ENCODE results near the gene TMEM53.
A peak's percentile ranks its signal among the peaks of the same experiment; 100 is the strongest.

The TMEM53 gene

DNA sequence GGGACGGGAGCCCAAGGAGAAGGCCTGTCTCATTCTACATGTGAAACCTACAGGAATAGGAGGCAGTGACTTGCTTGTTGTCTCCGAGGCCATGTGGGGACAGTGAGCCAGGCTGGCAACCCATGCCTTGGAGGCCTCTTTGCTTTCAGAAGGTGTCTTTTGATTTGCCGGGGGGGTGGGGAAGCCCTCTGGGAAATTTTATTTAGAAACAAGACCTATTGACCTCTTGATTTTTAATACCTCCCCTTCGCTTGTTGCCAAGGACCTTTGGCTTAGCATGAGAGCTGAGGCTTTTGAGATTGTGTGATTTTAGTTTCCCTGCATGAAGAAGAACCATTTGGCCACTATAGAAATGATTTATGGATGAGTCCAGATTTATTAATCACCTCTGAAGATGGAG, 4.3 kb upstream of the TMEM53 start (continued):
- TF ChIP-seq PRDM1 (tag by site-specific recombination; IDR thresholded peaks at IDR 0.05) = no peak
- no peak for TF ChIP-seq ZIC2 (tag by site-specific recombination; IDR thresholded peaks at IDR 0.05)

DNA sequence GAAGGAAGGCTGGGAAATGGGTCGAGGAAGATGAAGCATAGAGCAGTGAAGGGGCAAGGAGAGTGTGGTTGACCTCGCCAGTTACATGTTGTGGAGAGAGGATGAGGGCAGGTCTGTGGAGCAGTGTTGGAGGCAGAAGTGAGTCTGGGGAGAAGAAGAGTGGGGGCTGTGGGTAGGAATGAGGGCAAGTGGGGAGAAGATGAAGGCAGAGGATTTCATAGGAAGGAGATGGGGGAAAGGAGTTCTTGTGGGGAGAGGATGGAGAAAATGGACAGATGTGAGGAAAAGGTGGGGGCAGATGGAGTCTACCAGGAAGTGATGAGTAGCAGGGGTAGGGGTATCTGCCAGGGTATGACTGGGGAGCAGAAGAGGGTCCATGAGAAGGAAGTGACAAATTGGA, 3.8 kb upstream of the TMEM53 start:
- Histone ChIP-seq H3K27ac (ENCODE audit: extremely low read depth, low read depth, low read length) (no peak overlapping the region), H3K36me3 (ENCODE audit: control insufficient read depth in 2 of 2, insufficient read depth in 1 of 2, low read length in 2 of 2) (no peaks in the 10 kb centered on the region), H3K9me3 (ENCODE audit: control insufficient read depth, insufficient read depth, low read depth, low read length) (no peaks in the 10 kb centered on the region), H3K4me3 (ENCODE audit: low read depth, low read length) (no peak overlapping the region), H3K4me1 (ENCODE audit: control insufficient read depth, insufficient read depth, low read length) (peaks cover 1% of the 10 kb centered on the region; the same call in 1 of the 2 replicates)
- POLR2A ChIA-PET = interaction anchor here (1.3 kb wide), 1 partner anchor 43 kb away, joined by 5 read pairs; no protein-coding TSS in a partner anchor
- TF ChIP-seq SP7 (tag by site-specific recombination; IDR thresholded peaks at IDR 0.05) = no peak
- no peak for TF ChIP-seq ZNF169 (tag by site-specific recombination; IDR thresholded peaks at IDR 0.05)
- TF ChIP-seq ZNF560 (tag by site-specific recombination; IDR thresholded peaks at IDR 0.05; ENCODE audit: borderline replicate concordance) = no peak
- no peak for TF ChIP-seq ZNF777 (tag by site-specific recombination; IDR thresholded peaks at IDR 0.05; ENCODE audit: borderline replicate concordance)
- peak; percentile 62 for TF ChIP-seq PRDM1 (tag by site-specific recombination; IDR thresholded peaks at IDR 0.05)
- no peak for TF ChIP-seq WT1 (tag by site-specific recombination; IDR thresholded peaks at IDR 0.05)
- TF ChIP-seq, protein P1, sequence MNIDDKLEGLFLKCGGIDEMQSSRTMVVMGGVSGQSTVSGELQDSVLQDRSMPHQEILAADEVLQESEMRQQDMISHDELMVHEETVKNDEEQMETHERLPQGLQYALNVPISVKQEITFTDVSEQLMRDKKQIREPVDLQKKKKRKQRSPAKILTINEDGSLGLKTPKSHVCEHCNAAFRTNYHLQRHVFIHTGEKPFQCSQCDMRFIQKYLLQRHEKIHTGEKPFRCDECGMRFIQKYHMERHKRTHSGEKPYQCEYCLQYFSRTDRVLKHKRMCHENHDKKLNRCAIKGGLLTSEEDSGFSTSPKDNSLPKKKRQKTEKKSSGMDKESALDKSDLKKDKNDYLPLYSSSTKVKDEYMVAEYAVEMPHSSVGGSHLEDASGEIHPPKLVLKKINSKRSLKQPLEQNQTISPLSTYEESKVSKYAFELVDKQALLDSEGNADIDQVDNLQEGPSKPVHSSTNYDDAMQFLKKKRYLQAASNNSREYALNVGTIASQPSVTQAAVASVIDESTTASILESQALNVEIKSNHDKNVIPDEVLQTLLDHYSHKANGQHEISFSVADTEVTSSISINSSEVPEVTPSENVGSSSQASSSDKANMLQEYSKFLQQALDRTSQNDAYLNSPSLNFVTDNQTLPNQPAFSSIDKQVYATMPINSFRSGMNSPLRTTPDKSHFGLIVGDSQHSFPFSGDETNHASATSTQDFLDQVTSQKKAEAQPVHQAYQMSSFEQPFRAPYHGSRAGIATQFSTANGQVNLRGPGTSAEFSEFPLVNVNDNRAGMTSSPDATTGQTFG (tag by site-specific recombination; IDR thresholded peaks at IDR 0.05; ENCODE audit: borderline replicate concordance) = no peak
- CTCF ChIA-PET = interaction anchor here (0.6 to 1.7 kb wide), 6 partner anchors 10 to 907 kb away, joined by 3 to 8 read pairs (median 3); no protein-coding TSS in a partner anchor

DNA sequence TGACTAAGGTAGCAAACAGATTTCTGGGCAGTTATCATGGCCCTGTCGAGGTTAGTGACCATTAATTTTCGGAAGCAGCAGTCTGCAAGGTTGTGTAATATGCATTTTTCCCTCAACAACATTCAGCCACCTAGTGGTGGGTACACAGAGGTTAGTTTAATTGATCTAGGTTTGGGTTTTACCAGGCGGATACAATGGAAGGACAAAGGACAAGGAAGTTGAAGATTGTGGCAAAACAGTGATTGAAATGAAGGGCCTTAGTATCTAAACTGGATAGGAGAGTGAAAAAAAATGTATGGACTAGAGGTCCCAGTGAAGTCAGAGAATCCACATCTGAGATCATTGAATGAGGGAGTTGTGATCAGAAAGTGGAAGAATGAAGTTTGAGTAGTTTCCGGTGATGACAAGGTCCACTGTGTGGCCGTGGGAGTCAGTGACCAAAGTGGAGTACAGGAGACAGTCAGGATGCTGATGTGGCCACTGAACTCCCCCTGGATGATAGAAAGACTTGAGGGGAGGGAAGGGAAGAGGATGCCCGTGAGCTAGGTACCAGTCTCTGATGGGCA, 3.0 kb upstream of the TMEM53 start:
- Histone ChIP-seq H3K27ac (ENCODE audit: extremely low read depth, low read depth, low read length) (no peak overlapping the region), H3K4me3 (ENCODE audit: low read depth, low read length) (no peak overlapping the region), H3K36me3 (ENCODE audit: control insufficient read depth in 2 of 2, insufficient read depth in 1 of 2, low read length in 2 of 2) (no peaks in the 10 kb centered on the region), H3K9me3 (ENCODE audit: control insufficient read depth, insufficient read depth, low read depth, low read length) (no peaks in the 10 kb centered on the region), H3K4me1 (ENCODE audit: control insufficient read depth, insufficient read depth, low read length) (peaks cover 3% of the 10 kb centered on the region; the same call in 1 of the 2 replicates)
- ChIA-PET POLR2A (interaction anchor here (1.3 kb wide), 1 partner anchor 44 kb away, joined by 5 read pairs; no protein-coding TSS in a partner anchor), CTCF (interaction anchor here (0.7 to 1.7 kb wide), 5 partner anchors 10 to 69 kb away, joined by 3 to 8 read pairs (median 3); no protein-coding TSS in a partner anchor)
- TF ChIP-seq, protein P2, sequence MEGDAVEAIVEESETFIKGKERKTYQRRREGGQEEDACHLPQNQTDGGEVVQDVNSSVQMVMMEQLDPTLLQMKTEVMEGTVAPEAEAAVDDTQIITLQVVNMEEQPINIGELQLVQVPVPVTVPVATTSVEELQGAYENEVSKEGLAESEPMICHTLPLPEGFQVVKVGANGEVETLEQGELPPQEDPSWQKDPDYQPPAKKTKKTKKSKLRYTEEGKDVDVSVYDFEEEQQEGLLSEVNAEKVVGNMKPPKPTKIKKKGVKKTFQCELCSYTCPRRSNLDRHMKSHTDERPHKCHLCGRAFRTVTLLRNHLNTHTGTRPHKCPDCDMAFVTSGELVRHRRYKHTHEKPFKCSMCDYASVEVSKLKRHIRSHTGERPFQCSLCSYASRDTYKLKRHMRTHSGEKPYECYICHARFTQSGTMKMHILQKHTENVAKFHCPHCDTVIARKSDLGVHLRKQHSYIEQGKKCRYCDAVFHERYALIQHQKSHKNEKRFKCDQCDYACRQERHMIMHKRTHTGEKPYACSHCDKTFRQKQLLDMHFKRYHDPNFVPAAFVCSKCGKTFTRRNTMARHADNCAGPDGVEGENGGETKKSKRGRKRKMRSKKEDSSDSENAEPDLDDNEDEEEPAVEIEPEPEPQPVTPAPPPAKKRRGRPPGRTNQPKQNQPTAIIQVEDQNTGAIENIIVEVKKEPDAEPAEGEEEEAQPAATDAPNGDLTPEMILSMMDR (tag by site-specific recombination; IDR thresholded peaks at IDR 0.05) = peak; percentile 21; the same call in 1 of the 2 replicates
- TF ChIP-seq TRIM28 (IDR thresholded peaks at IDR 0.05; ENCODE audit: borderline replicate concordance, low read length) (0 out of 2 replicates have a peak, but pooled peaks have one; percentile 69), ZNF335 (tag by site-specific recombination; conservative IDR thresholded peaks at IDR 0.05) (0 out of 2 replicates have a peak, but pooled peaks have one; percentile 9), MZF1 (tag by site-specific recombination; IDR thresholded peaks at IDR 0.05; ENCODE audit: borderline replicate concordance) (no peak)

DNA sequence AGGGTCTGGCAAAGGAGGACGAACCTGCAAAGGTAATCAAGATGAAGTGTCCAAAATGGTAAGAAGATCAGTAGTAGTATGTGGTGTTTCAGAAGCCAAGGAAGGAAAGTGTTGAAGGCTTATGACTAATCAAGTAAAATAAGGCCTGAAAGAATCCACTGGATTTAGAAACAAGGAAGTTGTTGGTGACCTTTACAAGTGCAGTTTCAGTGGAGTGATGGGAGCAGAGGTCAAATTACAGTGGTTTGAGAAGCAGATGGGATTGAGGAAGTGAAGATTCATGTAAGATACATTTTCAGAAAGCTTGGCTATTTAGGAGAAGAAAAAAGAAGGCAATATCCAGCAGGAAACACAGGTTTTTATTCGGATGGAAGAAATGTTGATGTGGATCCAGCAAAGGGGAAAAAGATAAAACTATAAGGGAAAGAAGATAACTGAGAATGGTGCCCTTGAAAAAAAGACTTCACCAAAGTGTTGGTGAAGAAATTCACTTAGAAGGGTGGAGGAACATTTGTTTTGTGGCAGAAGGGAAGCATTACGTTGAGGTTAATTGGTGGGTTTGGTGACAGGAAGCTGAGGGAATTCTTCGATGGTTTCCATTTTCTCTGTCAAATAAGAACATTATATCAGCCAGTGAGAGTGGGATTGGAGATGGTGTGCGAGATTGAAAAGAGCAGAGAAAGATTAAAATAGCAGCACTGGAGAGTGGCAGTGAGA, 2.4 kb upstream of the TMEM53 start:
- CTCF ChIA-PET = interaction anchor here (0.6 to 1.7 kb wide), 9 partner anchors 11 to 1442 kb away, joined by 3 to 8 read pairs (median 4); no protein-coding TSS in a partner anchor
- POLR2A ChIA-PET = interaction anchor here (0.6 to 1.3 kb wide), 2 partner anchors 45 to 678 kb away, joined by 3 to 5 read pairs; no protein-coding TSS in a partner anchor
- Histone ChIP-seq H3K4me3 (ENCODE audit: low read depth, low read length) (no peak overlapping the region), H3K36me3 (ENCODE audit: control insufficient read depth in 2 of 2, insufficient read depth in 1 of 2, low read length in 2 of 2) (no peaks in the 10 kb centered on the region), H3K4me1 (ENCODE audit: control insufficient read depth, insufficient read depth, low read length) (peaks cover 3% of the 10 kb centered on the region; the same call in 1 of the 2 replicates), H3K9me3 (ENCODE audit: control insufficient read depth, insufficient read depth, low read depth, low read length) (no peaks in the 10 kb centered on the region), H3K27ac (ENCODE audit: extremely low read depth, low read depth, low read length) (no peak overlapping the region)
- TF ChIP-seq ZNF335 (tag by site-specific recombination; conservative IDR thresholded peaks at IDR 0.05) (0 out of 2 replicates have a peak, but pooled peaks have one; percentile 20), ZNF394 (tag by site-specific recombination; IDR thresholded peaks at IDR 0.05; ENCODE audit: borderline replicate concordance) (no peak)

All from HEK293 (cell line).